GM12878 (cell line): ENCODE data around the gene TSHZ2. TPM values are rescaled to one million over a fixed set of nuclear protein-coding genes. Genes with fewer than 3 reads are reported as not detected.

ENCODE experiments used
- ATAC-seq: fragments of 200-7000 bp; cut with Tn5 transposase; 3 replicates; pipeline ENCODE4 v1.9.1; 2020; ENCODE audit warnings: mild to moderate bottlenecking, moderate library complexity
- BruUV-seq: library from RNA; stranded (reverse); fragments of 400-500 nt; replicated peaks from 2 replicates; lab custom pipeline; 2021; lab: Mats Ljungman, UMichigan
- CTCF ChIA-PET: fragments of 300-600 bp; sonication (Branson Sonifier 250); formaldehyde crosslinking; extraction: SDS; loops from one replicate; lab custom pipeline; 2021; ENCODE audit warnings: inconsistent platforms; lab: Yijun Ruan, JAX
- POLR2A ChIA-PET: fragments of 350-600 bp; formaldehyde crosslinking; extraction: SDS; loops from one replicate; lab custom pipeline; 2021; ENCODE audit warnings: inconsistent platforms; lab: Charles Lee
- RAD21 ChIA-PET: fragments of 300-600 bp; sonication (Branson Sonifier 250); formaldehyde crosslinking; loops from one replicate; lab custom pipeline; 2023; ENCODE audit warnings: antibody characterized with exemption; ENCODE audit not compliant: unreplicated experiment; lab: Charles Lee
- SMC1A ChIA-PET: fragments of 300-600 bp; sonication (Branson Sonifier 250); formaldehyde crosslinking; loops from one replicate; lab custom pipeline; 2023; ENCODE audit not compliant: unreplicated experiment, uncharacterized antibody; lab: Charles Lee
- DNase-seq: peaks from one replicate; pipeline ENCODE4 v3.0.0-alpha.2; 2011; ENCODE audit warnings: low read depth, low spot score
- FAIRE-seq: peaks from 3 replicates; lab custom pipeline; 2011; peaks lifted over from hg19 to GRCh38; lab: Jason Lieb, UNC
- H2AFZ ChIP-seq: 2 replicates; pipeline ENCODE4 v1.6.0; 2011; ENCODE audit warnings: low read depth, low read length, control low read depth; ENCODE audit not compliant: control insufficient read depth
- H3K27ac ChIP-seq: 2 replicates; pipeline ENCODE4 v1.5.1; 2011; ENCODE audit warnings: control low read depth; ENCODE audit not compliant: control insufficient read depth, insufficient read depth
- H3K27me3 ChIP-seq, 2 experiments: replicated peaks in 1 of 2; 2 replicates each; pipeline versions ENCODE4 v1.6.0 to v1.6.1; 2011; ENCODE audit warnings: low read length in 1 of 2; ENCODE audit not compliant: control insufficient read depth in 2 of 2, insufficient read depth in 2 of 2
- H3K36me3 ChIP-seq, 2 experiments: 2 replicates each; pipeline ENCODE4 v1.5.1; 2011; ENCODE audit warnings: low read length in 1 of 2; ENCODE audit not compliant: control insufficient read depth in 2 of 2, insufficient read depth in 2 of 2
- H3K4me1 ChIP-seq: 2 replicates; pipeline ENCODE4 v1.6.1; 2011; ENCODE audit warnings: mild to moderate bottlenecking, low read length, moderate library complexity, mixed read lengths; ENCODE audit not compliant: control insufficient read depth, insufficient read depth
- H3K4me2 ChIP-seq: 2 replicates; pipeline ENCODE4 v1.6.0; 2011; ENCODE audit warnings: control low read depth; ENCODE audit not compliant: control insufficient read depth, insufficient read depth
- H3K4me3 ChIP-seq: fragments of 200-600 bp; sonication (generic); 2 replicates; pipeline ENCODE4 v1.5.1; 2016
- H3K79me2 ChIP-seq: 2 replicates; pipeline ENCODE4 v1.6.0; 2011; ENCODE audit warnings: low read length; ENCODE audit not compliant: control insufficient read depth, insufficient read depth
- H3K9ac ChIP-seq: 2 replicates; pipeline ENCODE4 v1.8.0; 2011; ENCODE audit warnings: low read length, control low read depth, mixed read lengths; ENCODE audit not compliant: control insufficient read depth, insufficient read depth
- H3K9me3 ChIP-seq: replicated peaks from 3 replicates; pipeline ENCODE4 v1.5.1; 2011; ENCODE audit warnings: mild to moderate bottlenecking, low read length; ENCODE audit not compliant: control insufficient read depth, insufficient read depth
- H4K20me1 ChIP-seq: 2 replicates; pipeline ENCODE4 v1.6.0; 2011; ENCODE audit not compliant: control insufficient read depth, insufficient read depth
- CUX1 ChIP-seq: IDR thresholded peaks from 2 replicates; pipeline ENCODE4 v1.6.1; 2012; ENCODE audit warnings: improper control_type of control experiment, low read depth, low read length; ENCODE audit not compliant: insufficient replicate concordance
- ELK1 ChIP-seq: IDR thresholded peaks from 2 replicates; pipeline ENCODE4 v1.6.1; 2012; ENCODE audit warnings: low read depth, low read length, improper control_type of control experiment
- ESRRA ChIP-seq: IDR thresholded peaks from 2 replicates; pipeline ENCODE4 v1.6.1; 2012; ENCODE audit warnings: mild to moderate bottlenecking, low read length, improper control_type of control experiment
- GABPA ChIP-seq: IDR thresholded peaks from 2 replicates; pipeline ENCODE4 v1.6.1; 2014; ENCODE audit warnings: antibody characterized with exemption, low read depth, mild to moderate bottlenecking, inconsistent platforms
- HDGF ChIP-seq: fragments of 450-650 bp; IDR thresholded peaks from 2 replicates; pipeline ENCODE4 v1.6.1; 2016; ENCODE audit warnings: antibody characterized with exemption
- MTA2 ChIP-seq: fragments of 450-650 bp; IDR thresholded peaks from 2 replicates; pipeline ENCODE4 v1.6.1; 2016; ENCODE audit warnings: low read depth, mild to moderate bottlenecking, moderate library complexity
- POLR2AphosphoS2 ChIP-seq: IDR thresholded peaks from 2 replicates; pipeline ENCODE4 v1.6.1; 2011; ENCODE audit warnings: low read depth, mild to moderate bottlenecking, low read length, improper control_type of control experiment, moderate library complexity
- POLR2AphosphoS5 ChIP-seq: IDR thresholded peaks from 2 replicates; pipeline ENCODE4 v1.6.1; 2011; ENCODE audit warnings: mild to moderate bottlenecking, low read length, inconsistent platforms
- RFX5 ChIP-seq: IDR thresholded peaks from 2 replicates; pipeline ENCODE4 v1.6.1; 2011; ENCODE audit warnings: low read depth, low read length, improper control_type of control experiment
- STAT1 ChIP-seq: fragments of 450-650 bp; conservative IDR thresholded peaks from 2 replicates; pipeline ENCODE4 v1.6.1; 2014; ENCODE audit warnings: antibody characterized with exemption, mild to moderate bottlenecking
- YY1 ChIP-seq: IDR thresholded peaks from 2 replicates; pipeline ENCODE4 v1.6.1; 2011; ENCODE audit warnings: low read depth, mild to moderate bottlenecking, low read length
- ZNF384 ChIP-seq: IDR thresholded peaks from 2 replicates; pipeline ENCODE4 v1.6.1; 2012; ENCODE audit warnings: low read depth, mild to moderate bottlenecking, low read length, improper control_type of control experiment, borderline replicate concordance
- ZNF622 ChIP-seq: fragments of 450-650 bp; IDR thresholded peaks from 2 replicates; pipeline ENCODE4 v1.6.1; 2017; ENCODE audit warnings: mild to moderate bottlenecking, inconsistent platforms
- in situ Hi-C: fragments of 300-500 bp; cut with MboI; formaldehyde crosslinking; loops from 9 replicates; pipeline ENCODE4 v1.14.3; 2018; ENCODE audit warnings: mixed read lengths
- intact Hi-C: fragments of 100-400 bp; cut with micrococcal nuclease; formaldehyde crosslinking; loops from one replicate; pipeline ENCODE4 v1.14.2; 2022; ENCODE audit not compliant: unreplicated experiment
- polyA plus RNA-seq, 11 experiments: library from polyadenylated mRNA; depleted of rRNA in 4 of 11; unstranded in 6 of 11; stranded (reverse) in 5 of 11; fragments of >200 nt; fragmentation: Nextera tagmentation in 4 of 11; fragmentation: Illumina TruSeq in 1 of 11; extraction: Ambion mirVana in 4 of 11; extraction: Trizol in 1 of 11; gene quantifications; 1 replicate in 1 of 11; 2 replicates in 10 of 11; pipeline versions ENCODE4 v1.2.1 to v1.2.3, GENCODE V29; 2011 to 2016; ENCODE audit warnings: inconsistent platforms in 2 of 11, missing spikeins in 2 of 11, low read depth in 1 of 11
- total RNA-seq, 4 experiments: library from RNA; depleted of rRNA in 3 of 4; stranded (reverse); fragments of >200 nt in 3 of 4; fragmentation: Illumina TruSeq in 1 of 4; extraction: Trizol in 1 of 4; gene quantifications; 2 replicates each; pipeline versions ENCODE4 v1.2.1 to v1.2.3, GENCODE V29; 2013 to 2021
- TF ChIP-seq, protein P1 (sequence below): fragments of 450-650 bp; IDR thresholded peaks from 2 replicates; pipeline ENCODE4 v1.6.1; 2017; ENCODE audit warnings: low read depth, mild to moderate bottlenecking, moderate library complexity
- TF ChIP-seq, protein P2 (sequence below): fragments of 450-650 bp; formaldehyde crosslinking; IDR thresholded peaks from 2 replicates; pipeline ENCODE4 v1.4.0; 2022; ENCODE audit warnings: mild to moderate bottlenecking, moderate library complexity

The TSHZ2 gene
- total and polyA plus RNA-seq, 10 of the 15 experiments (the other 5 are each of a cell fraction or from before 2014, with no cell fraction given) = 0.01 to 0.86 (median 0.13) TPM; not detected in 2

DNA sequence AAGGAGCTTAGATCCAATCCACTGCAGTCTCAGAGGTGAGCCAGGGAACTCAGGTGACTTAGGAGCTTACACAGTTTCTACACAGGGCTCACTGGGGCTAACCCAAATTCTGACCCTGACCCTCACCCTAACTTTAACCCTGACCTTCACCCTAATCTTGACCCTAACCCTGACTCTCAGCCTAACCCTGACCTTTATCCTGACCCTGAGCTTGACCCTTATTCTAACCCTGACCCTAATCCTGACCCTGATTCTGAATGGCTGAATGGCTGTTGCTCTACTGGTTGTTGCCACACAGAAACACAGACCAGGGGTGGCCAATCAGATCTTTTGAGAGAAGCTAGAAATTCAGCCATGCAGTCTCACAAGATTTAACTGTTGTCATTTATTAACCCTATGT is 180.1 kb downstream of the TSHZ2 start:
- Histone ChIP-seq H3K27ac (no peak overlapping the region), H3K79me2 (no peaks in the 10 kb centered on the region), H3K4me1 (0 out of 2 replicates have a peak, but pooled peaks cover 2% of the 10 kb centered on the region), H4K20me1 (no peaks in the 10 kb centered on the region), H2AFZ (no peak overlapping the region), H3K4me3 (no peak overlapping the region), H3K36me3 (no peaks in the 10 kb centered on the region), H3K9ac (no peak overlapping the region), H3K4me2 (no peak overlapping the region), H3K9me3 (no peaks in the 10 kb centered on the region), H3K27me3 (no peaks in the 10 kb centered on the region)
- ChIA-PET POLR2A (no interaction called here), CTCF (no interaction called here), RAD21 (no interaction called here), SMC1A (interaction anchor here (0.7 to 1.1 kb wide), 2 partner anchors 15 to 69 kb away, joined by 3 read pairs; no protein-coding TSS in a partner anchor)
- no TSS peak for BruUV-seq
- FAIRE-seq (no peak), ATAC-seq (no peak), DNase-seq (no peak)
- in situ Hi-C loops = no loop called here
- intact Hi-C loops = loop anchor here (10.0 kb wide), 1 partner anchor 147 kb away; no protein-coding TSS in a partner anchor
- TF ChIP-seq, protein P1, sequence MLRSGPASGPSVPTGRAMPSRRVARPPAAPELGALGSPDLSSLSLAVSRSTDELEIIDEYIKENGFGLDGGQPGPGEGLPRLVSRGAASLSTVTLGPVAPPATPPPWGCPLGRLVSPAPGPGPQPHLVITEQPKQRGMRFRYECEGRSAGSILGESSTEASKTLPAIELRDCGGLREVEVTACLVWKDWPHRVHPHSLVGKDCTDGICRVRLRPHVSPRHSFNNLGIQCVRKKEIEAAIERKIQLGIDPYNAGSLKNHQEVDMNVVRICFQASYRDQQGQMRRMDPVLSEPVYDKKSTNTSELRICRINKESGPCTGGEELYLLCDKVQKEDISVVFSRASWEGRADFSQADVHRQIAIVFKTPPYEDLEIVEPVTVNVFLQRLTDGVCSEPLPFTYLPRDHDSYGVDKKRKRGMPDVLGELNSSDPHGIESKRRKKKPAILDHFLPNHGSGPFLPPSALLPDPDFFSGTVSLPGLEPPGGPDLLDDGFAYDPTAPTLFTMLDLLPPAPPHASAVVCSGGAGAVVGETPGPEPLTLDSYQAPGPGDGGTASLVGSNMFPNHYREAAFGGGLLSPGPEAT = no peak
- TF ChIP-seq CUX1 = no peak
- no peak for TF ChIP-seq RFX5
- no peak for TF ChIP-seq YY1
- TF ChIP-seq ZNF622 = no peak
- no peak for TF ChIP-seq ELK1
- TF ChIP-seq ESRRA = no peak
- no peak for TF ChIP-seq GABPA
- no peak for TF ChIP-seq POLR2AphosphoS2
- TF ChIP-seq, protein P2, sequence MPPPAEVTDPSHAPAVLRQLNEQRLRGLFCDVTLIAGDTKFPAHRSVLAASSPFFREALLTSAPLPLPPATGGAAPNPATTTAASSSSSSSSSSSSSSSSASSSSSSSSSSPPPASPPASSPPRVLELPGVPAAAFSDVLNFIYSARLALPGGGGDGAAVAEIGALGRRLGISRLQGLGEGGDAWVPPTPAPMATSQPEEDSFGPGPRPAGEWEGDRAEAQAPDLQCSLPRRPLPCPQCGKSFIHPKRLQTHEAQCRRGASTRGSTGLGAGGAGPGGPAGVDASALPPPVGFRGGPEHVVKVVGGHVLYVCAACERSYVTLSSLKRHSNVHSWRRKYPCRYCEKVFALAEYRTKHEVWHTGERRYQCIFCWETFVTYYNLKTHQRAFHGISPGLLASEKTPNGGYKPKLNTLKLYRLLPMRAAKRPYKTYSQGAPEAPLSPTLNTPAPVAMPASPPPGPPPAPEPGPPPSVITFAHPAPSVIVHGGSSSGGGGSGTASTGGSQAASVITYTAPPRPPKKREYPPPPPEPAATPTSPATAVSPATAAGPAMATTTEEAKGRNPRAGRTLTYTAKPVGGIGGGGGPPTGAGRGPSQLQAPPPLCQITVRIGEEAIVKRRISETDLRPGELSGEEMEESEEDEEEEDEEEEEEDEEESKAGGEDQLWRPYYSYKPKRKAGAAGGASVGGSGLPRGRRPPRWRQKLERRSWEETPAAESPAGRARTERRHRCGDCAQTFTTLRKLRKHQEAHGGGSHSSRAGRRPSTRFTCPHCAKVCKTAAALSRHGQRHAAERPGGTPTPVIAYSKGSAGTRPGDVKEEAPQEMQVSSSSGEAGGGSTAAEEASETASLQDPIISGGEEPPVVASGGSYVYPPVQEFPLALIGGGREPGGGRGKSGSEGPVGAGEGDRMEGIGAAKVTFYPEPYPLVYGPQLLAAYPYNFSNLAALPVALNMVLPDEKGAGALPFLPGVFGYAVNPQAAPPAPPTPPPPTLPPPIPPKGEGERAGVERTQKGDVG (CRISPR knock-in tag) = no peak
- TF ChIP-seq POLR2AphosphoS5 = no peak
- no peak for TF ChIP-seq ZNF384
- no peak for TF ChIP-seq STAT1
- no peak for TF ChIP-seq MTA2
- no peak for TF ChIP-seq HDGF
